Activated naive CD4-positive, alpha-beta T cell (primary cell): ENCODE measurements around the gene UPK2.
A peak's percentile ranks its signal among the peaks of the same experiment; 100 is the strongest.

ENCODE experiments used
- DNase-seq, 4 experiments: peaks; one replicate each; lab custom pipeline; 2025; lab: John Stamatoyannopoulos, UW

The UPK2 gene

GRCh38 chr11:118917481-118918127 lies 38.5 kb upstream of the UPK2 start:
- peak in 1 of 4 experiments; percentile 26 for DNase-seq

DNA sequence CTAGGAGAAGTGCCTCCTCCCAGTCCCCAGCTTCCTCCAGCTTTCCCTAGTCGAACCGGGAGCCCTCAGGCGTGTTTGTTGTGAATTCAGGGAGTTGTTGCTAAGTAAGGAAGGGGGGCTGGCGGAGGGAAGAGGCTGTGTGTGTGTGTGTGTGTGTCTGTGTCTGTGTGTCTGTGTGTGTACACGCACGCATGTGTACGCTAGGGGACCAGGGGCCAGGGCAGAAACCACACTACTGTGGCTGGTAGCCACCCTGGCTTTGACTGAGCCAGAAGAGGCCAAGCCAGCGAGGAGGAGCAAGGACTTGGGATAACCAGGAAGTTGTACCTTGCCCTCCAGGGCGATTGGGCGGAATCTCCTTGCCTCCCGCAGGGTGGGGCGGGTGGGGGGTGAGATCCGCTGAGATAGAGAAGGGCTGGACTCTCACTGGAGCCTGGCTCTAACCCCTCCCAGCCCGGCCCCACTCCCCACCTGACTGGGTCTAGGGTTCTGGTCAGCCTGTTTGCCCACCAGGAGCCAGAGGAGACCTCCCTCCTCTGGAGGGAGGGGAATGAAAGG lies 37.9 kb upstream of the UPK2 start:
- DNase-seq = no peak

GRCh38 chr11:118918686-118919280 lies 37.3 kb upstream of the UPK2 start:
- DNase-seq = no peak

- no peak for DNase-seq
Measured at GRCh38 chr11:118921121-118921928, 34.8 kb upstream of the UPK2 start.

DNA sequence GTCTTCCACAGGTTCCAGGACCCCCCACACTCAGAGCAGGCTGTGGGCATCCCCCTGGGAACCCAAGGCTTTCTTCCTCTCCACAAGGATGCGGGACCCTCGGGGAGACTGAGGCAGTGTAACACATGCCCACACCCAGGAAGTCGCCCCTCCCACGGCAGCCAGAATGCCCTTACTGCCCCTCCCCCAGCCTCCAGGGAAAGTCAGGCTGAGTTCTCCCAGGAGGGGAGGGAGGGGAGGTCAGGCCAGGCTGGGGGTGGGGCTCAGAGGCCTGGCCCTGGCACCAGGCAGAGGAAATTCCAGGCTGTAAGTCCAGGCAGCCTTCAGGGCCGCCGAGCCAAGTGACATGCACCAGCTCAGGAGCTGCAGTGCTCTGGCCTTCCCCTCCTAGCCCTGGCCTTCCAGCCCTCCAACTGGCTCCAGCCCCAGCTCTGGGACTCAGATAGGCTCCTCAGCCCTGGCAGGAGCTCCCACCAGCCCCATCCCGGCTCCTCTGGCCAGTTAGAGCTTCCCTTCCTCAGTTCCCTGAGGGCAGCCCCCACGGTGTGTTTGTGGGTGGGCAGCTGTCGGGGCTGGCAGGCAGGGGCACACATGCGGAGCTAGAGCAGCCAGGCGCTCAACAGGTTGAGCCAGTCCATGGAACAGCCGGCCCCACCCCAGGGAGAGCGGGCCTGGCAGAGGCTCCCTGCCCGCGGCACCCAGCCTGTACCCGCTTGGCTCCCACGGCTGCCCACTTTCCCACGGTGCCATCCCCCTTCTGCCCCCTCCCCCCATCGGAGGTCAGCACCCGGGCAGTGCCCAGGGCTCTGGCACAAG lies 34.0 kb upstream of the UPK2 start:
- no peak for DNase-seq

DNA sequence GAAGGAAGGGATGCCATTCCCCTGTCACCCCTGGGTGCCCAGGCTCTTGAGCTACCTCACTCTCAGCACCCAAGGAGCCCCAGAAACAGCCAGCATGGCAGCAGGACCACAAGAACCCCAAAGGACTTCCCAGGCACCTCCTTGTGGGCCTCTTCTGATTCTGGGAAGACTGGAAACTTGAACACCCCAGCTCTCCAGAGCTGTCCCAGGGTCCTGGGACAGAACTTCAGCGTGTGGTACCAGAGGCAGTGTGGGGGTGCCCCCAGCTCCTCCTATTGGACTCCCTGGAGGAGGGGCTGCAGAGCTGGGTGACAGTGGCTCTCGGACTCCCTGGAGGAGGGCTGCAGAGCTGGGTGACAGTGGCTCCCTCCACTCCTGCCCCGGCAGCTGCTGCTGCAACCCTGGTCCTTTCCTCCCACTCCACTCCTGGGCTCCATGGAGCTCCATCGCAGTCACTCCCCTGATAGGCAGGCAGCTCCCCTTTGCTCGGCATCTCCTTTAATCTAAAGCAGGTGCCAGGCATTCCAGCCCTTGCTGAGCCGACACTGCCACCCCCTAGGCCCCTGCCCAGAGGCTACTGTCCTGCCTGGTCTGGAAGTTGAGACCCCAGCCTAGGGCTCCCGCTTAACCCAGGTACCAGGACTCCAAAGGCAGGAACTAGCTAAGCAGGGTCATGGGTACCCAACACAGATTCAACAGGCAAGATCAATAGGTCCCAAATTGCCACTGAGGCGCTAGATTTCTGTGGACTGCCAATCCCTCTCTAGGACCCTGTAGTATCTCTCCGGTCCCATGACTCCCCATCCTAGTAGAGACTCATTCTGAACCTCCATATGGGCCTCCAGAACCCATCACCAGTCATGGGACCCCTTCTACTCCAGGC lies 33.1 kb upstream of the UPK2 start:
- DNase-seq = no peak

DNA sequence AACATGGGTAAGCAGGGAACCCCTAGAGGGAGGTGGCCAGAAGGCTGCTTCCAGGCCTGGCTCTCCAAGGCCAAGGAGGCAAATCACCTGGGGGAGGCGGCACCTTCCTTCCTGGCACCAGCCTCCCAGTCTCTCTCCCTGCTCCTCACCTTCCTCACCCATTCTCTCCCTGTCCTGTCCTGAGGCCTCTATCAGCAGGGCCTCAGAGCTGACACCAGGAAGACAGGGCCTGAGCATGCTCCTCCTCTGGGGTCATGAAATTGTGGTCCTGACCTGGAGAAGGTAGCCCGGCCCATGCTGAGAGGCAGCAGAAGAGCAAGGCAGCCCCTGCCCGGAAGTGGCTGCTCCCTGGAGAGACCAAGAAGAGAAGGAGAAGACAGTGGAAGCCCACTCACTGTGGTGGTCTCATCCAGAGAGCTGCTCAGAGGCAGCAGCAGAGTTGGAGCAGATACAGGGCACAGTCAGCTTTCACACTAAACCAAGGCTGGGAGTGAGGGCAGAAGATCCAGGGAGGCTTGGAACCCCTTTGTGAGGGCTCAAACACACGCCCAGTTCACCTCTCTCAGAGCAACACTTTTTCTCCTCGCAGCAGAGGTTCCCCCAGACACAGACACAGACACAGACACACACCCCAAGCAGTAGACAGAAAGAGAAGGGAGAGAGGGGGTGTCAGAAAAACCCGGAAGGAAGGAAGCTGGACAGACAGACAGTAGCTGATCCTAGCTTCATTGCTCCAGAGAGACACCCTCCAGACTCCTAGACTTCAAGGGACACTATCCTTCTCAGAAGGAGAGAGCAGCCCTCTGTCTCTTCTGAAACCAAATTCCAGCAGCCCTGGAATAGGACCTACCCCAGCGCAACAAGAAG lies 32.1 kb upstream of the UPK2 start:
- DNase-seq = no peak

- DNase-seq = peak in 1 of 4 experiments; percentile 31
Measured at GRCh38 chr11:118924591-118925585, 31.2 kb upstream of the UPK2 start.

- DNase-seq = no peak
Measured at GRCh38 chr11:118927554-118928100, 28.5 kb upstream of the UPK2 start.

GRCh38 chr11:118928101-118928869 lies 27.8 kb upstream of the UPK2 start:
- DNase-seq = peak; percentile 78 to 87 (median 84)

DNA sequence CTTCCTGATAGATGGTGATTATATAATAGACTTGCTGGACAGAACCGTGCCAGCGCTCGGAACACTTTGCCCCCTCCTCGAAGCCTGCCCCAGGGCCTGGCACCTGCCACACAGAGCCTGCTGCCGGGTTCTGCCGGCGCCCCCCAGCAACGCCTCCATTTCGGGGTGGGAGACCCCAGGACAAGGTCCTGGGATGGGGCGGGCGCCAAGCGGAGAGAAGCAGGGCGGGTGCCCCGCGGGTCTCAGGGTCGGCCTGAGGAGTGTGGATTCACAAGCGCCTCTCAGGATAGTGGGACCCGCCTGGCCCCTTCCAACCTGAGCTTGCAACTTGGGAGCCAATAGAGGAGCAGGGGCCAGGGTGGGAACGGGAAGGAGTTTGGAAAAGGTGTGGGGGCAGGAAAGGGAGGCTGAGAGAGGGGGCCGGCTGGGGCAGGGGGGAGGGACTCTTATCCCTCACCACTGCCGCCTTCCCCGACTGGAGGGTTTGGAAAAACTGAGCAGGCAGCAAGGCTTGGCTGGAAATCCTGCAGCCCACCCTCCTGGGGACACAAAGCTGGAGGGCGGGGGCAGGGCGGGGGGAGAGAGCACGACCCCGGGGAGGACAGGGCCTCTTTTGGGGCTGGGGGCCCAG lies 27.1 kb upstream of the UPK2 start:
- DNase-seq = peak in 2 of 4 experiments; percentile 56 to 62

DNA sequence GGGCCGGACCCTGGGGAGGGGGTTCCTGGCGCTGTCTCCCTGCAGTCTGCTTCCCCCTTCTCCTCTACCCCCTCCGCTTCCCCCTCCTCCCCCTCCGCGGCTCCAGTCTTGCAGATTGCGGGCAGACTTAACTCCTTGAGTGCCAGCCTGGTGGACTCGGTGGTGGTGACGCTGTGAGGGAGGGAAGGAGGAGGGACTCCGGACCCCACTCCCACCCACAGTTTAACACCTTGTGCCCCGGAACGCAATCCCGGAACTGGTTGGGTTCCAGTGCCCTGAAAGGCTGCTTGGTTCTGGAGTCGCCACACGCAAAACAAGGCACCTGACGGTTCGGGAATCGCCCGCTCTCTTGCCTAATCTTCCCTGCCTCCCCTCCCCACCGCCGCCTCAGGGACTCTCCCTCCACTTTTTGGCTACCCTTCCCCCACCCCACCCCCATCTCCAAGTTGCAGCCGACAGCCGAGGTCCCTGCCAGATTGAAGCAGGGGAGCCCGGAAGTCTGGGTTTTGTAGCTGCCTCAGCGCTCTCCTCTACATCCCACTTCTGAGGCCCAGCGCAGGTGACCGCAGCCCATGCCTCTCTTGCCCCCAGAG lies 26.5 kb upstream of the UPK2 start:
- peak in 3 of 4 experiments; percentile 56 to 74 (median 60) for DNase-seq

DNA sequence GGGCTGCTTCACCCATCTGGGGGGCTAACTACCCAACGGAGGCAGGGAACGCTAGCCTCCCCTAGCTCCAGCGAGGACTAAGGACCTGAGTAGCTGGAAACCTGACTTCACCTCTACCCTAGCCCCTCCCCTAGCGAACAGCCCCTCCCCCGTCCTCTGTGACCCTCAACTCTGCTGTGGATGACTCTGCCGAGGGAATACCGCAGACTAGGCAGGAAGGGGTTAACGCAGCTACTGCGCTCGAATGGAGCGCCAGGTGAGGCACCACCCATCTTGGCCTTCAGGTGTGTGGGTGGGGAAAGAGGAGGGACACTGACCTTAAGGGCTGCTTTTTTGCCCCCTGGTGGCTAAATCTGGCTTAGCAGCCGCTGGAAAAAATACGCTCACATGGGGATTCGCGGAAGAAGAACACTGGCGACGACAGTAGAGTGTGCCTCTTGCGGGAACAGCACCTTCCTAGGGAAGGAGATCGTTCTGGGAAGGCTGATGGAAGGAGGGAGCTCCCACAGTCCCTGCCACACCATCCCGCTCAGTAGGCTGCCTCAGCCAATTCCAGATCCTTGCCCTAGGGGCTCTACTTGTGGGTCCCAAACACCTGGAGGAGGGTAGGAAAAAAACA lies 25.9 kb upstream of the UPK2 start:
- DNase-seq = peak; percentile 65 to 79 (median 76)

DNA sequence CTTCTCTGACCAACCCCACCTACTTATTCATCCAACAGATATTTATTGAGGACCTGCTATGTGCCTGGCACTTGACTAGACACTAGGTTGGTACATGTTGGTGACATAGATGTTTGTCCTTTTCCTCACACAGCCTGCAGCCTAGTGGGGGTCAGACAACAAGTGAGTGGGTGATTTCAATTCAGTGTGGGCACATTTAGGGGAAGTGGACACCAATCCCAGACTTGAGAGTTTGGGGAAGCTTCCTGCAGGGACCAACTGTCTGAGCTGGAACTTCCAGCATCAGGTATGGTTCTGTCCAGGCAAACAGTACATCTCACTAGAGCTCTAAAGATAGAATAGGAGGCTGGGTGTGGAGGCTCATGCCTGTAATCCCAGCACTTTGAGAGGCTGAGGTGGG lies 24.5 kb upstream of the UPK2 start:
- no peak for DNase-seq

- no peak for DNase-seq
Measured at GRCh38 chr11:118933486-118933885, 22.6 kb upstream of the UPK2 start.

GRCh38 chr11:118935376-118935775 lies 20.7 kb upstream of the UPK2 start:
- DNase-seq = no peak
